Skin epidermis (tissue), 12 donors: Measurements from ENCODE around the gene LMOD2.

Experiments
- H3K27ac ChIP-seq, 21 experiments: fragments of 200-600 bp; sonication (generic) in 11 of 21; one replicate each; pipeline ENCODE4 v1.5.0; 2020; ENCODE audit warnings: mild to moderate bottlenecking in 3 of 21, inconsistent platforms in 2 of 21, moderate library complexity in 2 of 21
- H3K4me3 ChIP-seq, 7 experiments: fragments of 200-600 bp; sonication (generic) in 2 of 7; one replicate each; pipeline ENCODE4 v1.5.0; 2020; ENCODE audit warnings: inconsistent platforms in 2 of 7, mild to moderate bottlenecking in 2 of 7, moderate library complexity in 1 of 7

LMOD2 gene

GRCh38 chr7:123709525-123709924 is 53.9 kb downstream of the LMOD2 start:
- H3K27ac ChIP-seq: no peak overlapping the region
- no peak overlapping the region for H3K4me3 ChIP-seq

GRCh38 chr7:123710683-123711082 is 55.0 kb downstream of the LMOD2 start:
- Histone ChIP-seq H3K4me3 (no peak overlapping the region), H3K27ac (no peak overlapping the region)

GRCh38 chr7:123711832-123712293 is 56.2 kb downstream of the LMOD2 start:
- no peak overlapping the region for H3K27ac ChIP-seq

GRCh38 chr7:123712619-123713018 is 57.0 kb downstream of the LMOD2 start:
- no peak overlapping the region for H3K27ac ChIP-seq

More at GRCh38 chr7:123711832-123712293, 56.2 kb downstream of the LMOD2 start:
- H3K4me3 ChIP-seq: no peak overlapping the region

More at GRCh38 chr7:123712619-123713018, 57.0 kb downstream of the LMOD2 start:
- no peak overlapping the region for H3K4me3 ChIP-seq
